ENCODE data around the gene ALKBH5. TPM values are rescaled to one million over a fixed set of nuclear protein-coding genes. Genes with fewer than 3 reads are reported as not detected.

Gene ALKBH5
- total and polyA plus RNA-seq, 2 experiments from 2014 or later, result 81.9 to 161 TPM

- Histone ChIP-seq H4K20me1 (ENCODE audit: insufficient read depth) (peaks cover 30% of the 10 kb centered on the region), H3K9ac (no peak overlapping the region), H2AFZ (no peak overlapping the region), H3K79me2 (ENCODE audit: insufficient read depth) (peaks cover 100% of the 10 kb centered on the region), H3K27me3 (replicated peaks; ENCODE audit: insufficient read depth) (no peaks in the 10 kb centered on the region), H3F3A (ENCODE audit: insufficient read depth) (peaks cover 11% of the 10 kb centered on the region), H3K27ac (no peak overlapping the region), H3K9me3 (ENCODE audit: low read depth) (no peaks in the 10 kb centered on the region), H3K4me1 (ENCODE audit: insufficient read depth) (peaks cover 24% of the 10 kb centered on the region), H3K4me3 (no peak overlapping the region), H3K9me2 (ENCODE audit: insufficient read depth) (no peaks in the 10 kb centered on the region), H3K36me3 (ENCODE audit: low read depth) (peaks cover 40% of the 10 kb centered on the region), H3K4me2 (ENCODE audit: unreplicated experiment) (no peak overlapping the region)
- WGBS, 2 experiments (ENCODE audit: low coverage in 1 of 2, low lambda C conversion rate in 2 of 2, missing lambda C conversion rate in 2 of 2), result 85 to 87% methylated on average over 4 of the region's 4 CpGs
- TF ChIP-seq EZH2 (IDR thresholded peaks at IDR 0.05; ENCODE audit: insufficient read depth, poor library complexity, severe bottlenecking) (no peak), EZH2phosphoT487 (IDR thresholded peaks at IDR 0.05; ENCODE audit: insufficient read depth, low read depth) (no peak)
- no peak for DNase-seq
- in situ Hi-C loops (cut with MboI), result no loop called here
Measured at GRCh38 chr17:18194394-18194793, 10.8 kb downstream of the ALKBH5 start.

GRCh38 chr17:18194804-18195203, 11.2 kb downstream of the ALKBH5 start:
- Histone ChIP-seq H3K9me2 (ENCODE audit: insufficient read depth) (no peaks in the 10 kb centered on the region), H2AFZ (no peak overlapping the region), H3K9ac (no peak overlapping the region), H3K9me3 (ENCODE audit: low read depth) (no peaks in the 10 kb centered on the region), H3K27me3 (replicated peaks; ENCODE audit: insufficient read depth) (no peaks in the 10 kb centered on the region), H3K27ac (no peak overlapping the region), H4K20me1 (ENCODE audit: insufficient read depth) (peaks cover 26% of the 10 kb centered on the region), H3K36me3 (ENCODE audit: low read depth) (peaks cover 40% of the 10 kb centered on the region), H3K79me2 (ENCODE audit: insufficient read depth) (peaks cover 100% of the 10 kb centered on the region), H3F3A (ENCODE audit: insufficient read depth) (peaks cover 7% of the 10 kb centered on the region; the same call in 1 of the 2 replicates), H3K4me3 (no peak overlapping the region), H3K4me1 (ENCODE audit: insufficient read depth) (peaks cover 20% of the 10 kb centered on the region), H3K4me2 (ENCODE audit: unreplicated experiment) (no peak overlapping the region)
- DNase-seq, result no peak
- TF ChIP-seq EZH2 (IDR thresholded peaks at IDR 0.05; ENCODE audit: insufficient read depth, poor library complexity, severe bottlenecking) (no peak), EZH2phosphoT487 (IDR thresholded peaks at IDR 0.05; ENCODE audit: insufficient read depth, low read depth) (no peak)
- WGBS, 2 experiments (ENCODE audit: low coverage in 1 of 2, low lambda C conversion rate in 2 of 2, missing lambda C conversion rate in 2 of 2), result 68 to 71% methylated on average over 4 of the region's 4 CpGs
- in situ Hi-C loops (cut with MboI), result no loop called here

GRCh38 chr17:18195246-18195645, 11.6 kb downstream of the ALKBH5 start:
- in situ Hi-C loops (cut with MboI), result no loop called here
- Histone ChIP-seq H3K4me2 (ENCODE audit: unreplicated experiment) (no peak overlapping the region), H3K9me3 (ENCODE audit: low read depth) (no peaks in the 10 kb centered on the region), H3K9ac (no peak overlapping the region), H2AFZ (no peak overlapping the region), H3K27me3 (replicated peaks; ENCODE audit: insufficient read depth) (no peaks in the 10 kb centered on the region), H3K27ac (no peak overlapping the region), H4K20me1 (ENCODE audit: insufficient read depth) (peaks cover 29% of the 10 kb centered on the region), H3K36me3 (ENCODE audit: low read depth) (peaks cover 38% of the 10 kb centered on the region), H3F3A (ENCODE audit: insufficient read depth) (0 out of 2 replicates have a peak, but pooled peaks cover 3% of the 10 kb centered on the region), H3K9me2 (ENCODE audit: insufficient read depth) (no peaks in the 10 kb centered on the region), H3K4me1 (ENCODE audit: insufficient read depth) (peaks cover 16% of the 10 kb centered on the region; the same call in 1 of the 2 replicates), H3K79me2 (ENCODE audit: insufficient read depth) (peaks cover 100% of the 10 kb centered on the region), H3K4me3 (no peak overlapping the region)
- WGBS, 2 experiments (ENCODE audit: low coverage in 1 of 2, low lambda C conversion rate in 2 of 2, missing lambda C conversion rate in 2 of 2), result 80 to 82% methylated on average over 5 of the region's 5 CpGs
- no peak for DNase-seq
- TF ChIP-seq EZH2phosphoT487 (IDR thresholded peaks at IDR 0.05; ENCODE audit: insufficient read depth, low read depth) (no peak), EZH2 (IDR thresholded peaks at IDR 0.05; ENCODE audit: insufficient read depth, poor library complexity, severe bottlenecking) (no peak)

GRCh38 chr17:18197535-18198194, 14.0 kb downstream of the ALKBH5 start:
- TF ChIP-seq EZH2 (IDR thresholded peaks at IDR 0.05; ENCODE audit: insufficient read depth, poor library complexity, severe bottlenecking), result no peak
- no peak for TF ChIP-seq EZH2phosphoT487 (IDR thresholded peaks at IDR 0.05; ENCODE audit: insufficient read depth, low read depth)
- no peak overlapping the region; the same call in 1 of the 2 replicates for H3K9ac ChIP-seq
- no peak overlapping the region for H3K27ac ChIP-seq
- H3F3A ChIP-seq (ENCODE audit: insufficient read depth), result no peaks in the 10 kb centered on the region
- no peaks in the 10 kb centered on the region for H3K4me1 ChIP-seq (ENCODE audit: insufficient read depth)
- H3K36me3 ChIP-seq (ENCODE audit: low read depth), result peaks cover 38% of the 10 kb centered on the region
- DNase-seq, result no peak
- in situ Hi-C loops (cut with MboI), result no loop called here
- no peaks in the 10 kb centered on the region for H3K9me3 ChIP-seq (ENCODE audit: low read depth)
- no peaks in the 10 kb centered on the region for H3K27me3 ChIP-seq (replicated peaks; ENCODE audit: insufficient read depth)
- H3K9me2 ChIP-seq (ENCODE audit: insufficient read depth), result no peaks in the 10 kb centered on the region
- peaks cover 34% of the 10 kb centered on the region for H4K20me1 ChIP-seq (ENCODE audit: insufficient read depth)
- H3K4me2 ChIP-seq (ENCODE audit: unreplicated experiment), result no peak overlapping the region
- no peak overlapping the region for H3K4me3 ChIP-seq
- no peak overlapping the region for H2AFZ ChIP-seq
- H3K79me2 ChIP-seq (ENCODE audit: insufficient read depth), result peaks cover 100% of the 10 kb centered on the region
- 92 to 99% methylated on average over 3 of the region's 3 CpGs for WGBS, 2 experiments (ENCODE audit: low coverage in 1 of 2, low lambda C conversion rate in 2 of 2, missing lambda C conversion rate in 2 of 2)

All from GM23248 (cell line).